SU-DHL-6 (cell line): ENCODE results near the gene PRM3.
A peak's percentile ranks its signal among the peaks of the same experiment; 100 is the strongest.

Experiments
- H2AFZ ChIP-seq: fragments of 200-600 bp; sonication (generic); 2 replicates; pipeline ENCODE4 v1.6.1; 2014; ENCODE audit warnings: low read depth, mild to moderate bottlenecking, moderate library complexity, mixed read lengths, antibody characterized with exemption, low read length; ENCODE audit not compliant: severe bottlenecking
- H3F3A ChIP-seq: fragments of 200-600 bp; shearing (Covaris generic); 2 replicates; pipeline ENCODE4 v1.6.0; 2016; ENCODE audit warnings: antibody characterized with exemption, mild to moderate bottlenecking; ENCODE audit not compliant: insufficient read depth
- H3K27ac ChIP-seq: fragments of 200-600 bp; sonication (generic); 2 replicates; pipeline ENCODE4 v1.5.1; 2016; ENCODE audit warnings: low read depth, mild to moderate bottlenecking, low read length, moderate library complexity, mixed read lengths
- H3K27me3 ChIP-seq: fragments of 200-600 bp; sonication (generic), shearing (Covaris generic); 2 replicates; pipeline ENCODE4 v1.6.0; 2014; ENCODE audit warnings: mild to moderate bottlenecking, low read length
- H3K36me3 ChIP-seq: fragments of 200-600 bp; sonication (generic); 2 replicates; pipeline ENCODE4 v1.6.1; 2014; ENCODE audit warnings: mild to moderate bottlenecking, low read length, mixed read lengths
- H3K4me2 ChIP-seq: fragments of 300-600, 200-600 bp; shearing (Covaris generic), sonication (generic); 2 replicates; pipeline ENCODE4 v1.6.0; 2014; ENCODE audit warnings: low read length, low read depth, mild to moderate bottlenecking; ENCODE audit not compliant: poor library complexity, severe bottlenecking
- H3K4me3 ChIP-seq: fragments of 200-600 bp; sonication (generic); 2 replicates; pipeline ENCODE4 v1.5.1; 2014; ENCODE audit warnings: antibody characterized with exemption, low read length, mild to moderate bottlenecking, mixed read lengths; ENCODE audit not compliant: insufficient read depth, poor library complexity, severe bottlenecking
- H3K79me2 ChIP-seq: fragments of 200-600 bp; sonication (generic); 2 replicates; pipeline ENCODE4 v1.6.1; 2014; ENCODE audit warnings: mild to moderate bottlenecking, low read length, moderate library complexity; ENCODE audit not compliant: insufficient read depth
- H3K9ac ChIP-seq: fragments of 200-600 bp; sonication (generic); 2 replicates; pipeline ENCODE4 v1.7.0; 2014; ENCODE audit warnings: mild to moderate bottlenecking, low read length
- H3K9me2 ChIP-seq: fragments of 200-600 bp; sonication (generic); replicated peaks from 2 replicates; pipeline ENCODE4 v1.6.1; 2014; ENCODE audit warnings: low read length; ENCODE audit not compliant: insufficient read depth
- H3K9me3 ChIP-seq: fragments of 200-600 bp; sonication (generic); 2 replicates; pipeline ENCODE4 v1.6.1; 2014; ENCODE audit warnings: low read length, mixed read lengths; ENCODE audit not compliant: insufficient read depth
- H4K20me1 ChIP-seq: fragments of 200-600 bp; sonication (generic); 2 replicates; pipeline ENCODE4 v1.6.1; 2014; ENCODE audit warnings: low read depth, mild to moderate bottlenecking, antibody characterized with exemption, low read length, moderate library complexity, mixed read lengths
- CTCF ChIP-seq: fragments of 200-600 bp; sonication (generic); IDR thresholded peaks from one replicate; pipeline ENCODE4 v1.5.1; 2017; ENCODE audit warnings: antibody characterized with exemption, mild to moderate bottlenecking, low read length, moderate library complexity; ENCODE audit not compliant: insufficient read depth, poor library complexity, severe bottlenecking
- EZH2phosphoT487 ChIP-seq: fragments of 200-600 bp; sonication (generic), shearing (Covaris generic); conservative IDR thresholded peaks from 2 replicates; pipeline ENCODE4 v1.6.1; 2018; ENCODE audit warnings: mild to moderate bottlenecking, antibody characterized with exemption, low read length, moderate library complexity, mixed read lengths

The PRM3 gene

GRCh38 chr16:11295672-11296071 is 22.2 kb upstream of the PRM3 start:
- no peak for TF ChIP-seq EZH2phosphoT487
- TF ChIP-seq CTCF = no peak
- Histone ChIP-seq H3F3A (peaks cover 42% of the 10 kb centered on the region), H3K4me3 (no peak overlapping the region), H3K9me3 (no peaks in the 10 kb centered on the region), H3K79me2 (no peaks in the 10 kb centered on the region), H4K20me1 (no peaks in the 10 kb centered on the region), H3K27ac (peak overlapping the region; percentile 96), H3K36me3 (no peaks in the 10 kb centered on the region), H3K27me3 (no peaks in the 10 kb centered on the region), H3K9ac (peak overlapping the region; percentile 11; the same call in 1 of the 2 replicates), H3K4me2 (peak overlapping the region; percentile 38), H3K9me2 (no peaks in the 10 kb centered on the region), H2AFZ (no peak overlapping the region)

DNA sequence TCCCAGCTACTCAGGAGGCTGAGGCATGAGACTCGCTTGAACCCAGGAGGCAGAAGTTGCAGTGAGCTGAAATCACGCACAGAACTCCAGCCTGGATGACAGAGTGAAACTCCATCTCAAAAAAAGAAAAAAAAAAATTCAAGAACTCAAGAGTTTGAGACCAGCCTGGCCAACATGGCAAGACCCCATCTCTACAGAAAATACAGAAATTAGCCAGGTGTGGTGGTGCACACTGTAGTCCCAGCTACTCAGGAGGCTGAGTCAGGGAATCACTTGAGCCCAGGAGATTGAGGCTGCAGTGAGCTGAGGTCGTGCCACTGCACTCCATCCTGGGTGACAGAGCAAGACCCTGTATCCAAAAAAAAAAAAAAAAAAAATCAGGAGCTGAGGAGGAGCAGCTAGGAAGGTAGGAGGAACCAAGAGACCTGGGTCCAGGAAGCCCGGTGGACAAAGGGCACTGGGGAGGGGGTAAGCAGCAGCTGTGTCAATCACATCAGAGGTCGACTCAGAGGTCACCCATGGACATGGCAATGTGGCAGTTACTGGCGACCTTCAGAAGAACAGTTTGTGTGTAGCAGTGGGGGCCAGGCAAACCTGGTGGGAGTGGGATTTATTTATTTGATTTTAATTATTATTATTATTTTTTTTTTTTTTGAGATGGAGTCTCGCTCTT is 18.8 kb upstream of the PRM3 start:
- Histone ChIP-seq H3K9ac (no peak overlapping the region), H3K27ac (no peak overlapping the region), H3F3A (peaks cover 29% of the 10 kb centered on the region), H3K9me3 (no peaks in the 10 kb centered on the region), H3K79me2 (no peaks in the 10 kb centered on the region), H3K4me2 (no peak overlapping the region), H3K27me3 (no peaks in the 10 kb centered on the region), H3K9me2 (no peaks in the 10 kb centered on the region), H2AFZ (no peak overlapping the region), H3K4me3 (no peak overlapping the region), H4K20me1 (no peaks in the 10 kb centered on the region), H3K36me3 (no peaks in the 10 kb centered on the region)
- TF ChIP-seq EZH2phosphoT487 = no peak
- no peak for TF ChIP-seq CTCF

- Histone ChIP-seq H3K27ac (no peak overlapping the region), H4K20me1 (no peaks in the 10 kb centered on the region), H3K9me3 (no peaks in the 10 kb centered on the region), H3K4me3 (no peak overlapping the region), H3K27me3 (no peaks in the 10 kb centered on the region), H2AFZ (no peak overlapping the region), H3K9ac (no peak overlapping the region), H3K36me3 (no peaks in the 10 kb centered on the region), H3K9me2 (no peaks in the 10 kb centered on the region), H3K4me2 (no peak overlapping the region), H3K79me2 (no peaks in the 10 kb centered on the region), H3F3A (peaks cover 20% of the 10 kb centered on the region)
- TF ChIP-seq EZH2phosphoT487 = no peak
- no peak for TF ChIP-seq CTCF
These were observed 17.8 kb upstream of the PRM3 start for GRCh38 chr16:11291091-11291703.
